Lung (tissue), 12 donors: Measurements from ENCODE around the gene NBPF3. TPM values are rescaled to one million over a fixed set of nuclear protein-coding genes. Genes with fewer than 3 reads are reported as not detected.

Experiments used
- ATAC-seq: fragments of 200-7000 bp; cut with Tn5 transposase; one replicate; pipeline ENCODE4 v1.9.1; 2020; ENCODE audit warnings: moderate number of reproducible peaks; ENCODE audit not compliant: insufficient read depth, low FRiP score
- DNase-seq, 3 donors: peaks; one replicate each; pipeline ENCODE4 v3.0.0-alpha.2; 2013 to 2017
- H3K27ac ChIP-seq, 2 donors: one replicate each; pipeline ENCODE4 v1.5.1; 2013; ENCODE audit warnings: mild to moderate bottlenecking in 2 of 2, moderate library complexity in 2 of 2, control low read depth in 1 of 2, inconsistent platforms in 1 of 2, low read depth in 1 of 2, low read length in 1 of 2
- H3K27me3 ChIP-seq, 3 donors: one replicate each; pipeline ENCODE4 v1.5.1; 2013; ENCODE audit warnings: low read length in 2 of 3; ENCODE audit not compliant: control insufficient read depth in 3 of 3, insufficient read depth in 3 of 3
- H3K36me3 ChIP-seq, 4 donors: one replicate each; pipeline ENCODE4 v1.5.1; 2013; ENCODE audit warnings: low read length in 4 of 4, mild to moderate bottlenecking in 1 of 4, moderate library complexity in 1 of 4; ENCODE audit not compliant: control insufficient read depth in 4 of 4, insufficient read depth in 4 of 4
- H3K4me1 ChIP-seq, 5 donors: one replicate each; pipeline ENCODE4 v1.5.1; 2013; ENCODE audit warnings: low read length in 5 of 5, mild to moderate bottlenecking in 2 of 5, moderate library complexity in 1 of 5; ENCODE audit not compliant: control insufficient read depth in 5 of 5, insufficient read depth in 5 of 5
- H3K4me3 ChIP-seq: one replicate; pipeline ENCODE4 v1.5.1; 2013; ENCODE audit warnings: mild to moderate bottlenecking, control low read depth, moderate library complexity
- H3K9ac ChIP-seq, 2 donors: one replicate each; pipeline ENCODE4 v1.5.1; 2013; ENCODE audit warnings: low read length in 2 of 2, control low read depth in 1 of 2; ENCODE audit not compliant: insufficient read depth in 1 of 2
- H3K9me3 ChIP-seq, 4 donors: one replicate each; pipeline ENCODE4 v1.5.1; 2013; ENCODE audit warnings: low read length in 3 of 4, mild to moderate bottlenecking in 1 of 4, moderate library complexity in 1 of 4; ENCODE audit not compliant: control insufficient read depth in 4 of 4, insufficient read depth in 3 of 4
- CTCF ChIP-seq: IDR thresholded peaks from 2 replicates; pipeline ENCODE4 v1.5.1; 2012; ENCODE audit warnings: mild to moderate bottlenecking; ENCODE audit errors: control extremely low read depth, extremely low read depth
- WGBS, 2 donors: extraction: QIAGEN DNeasy Blood & Tissue Kit; methylation state at CpG; one replicate each; pipeline ENCODE4 v1.1.7; 2013; 5-methylcytosine and 5-hydroxymethylcytosine counted together
- polyA plus RNA-seq, 2 donors: library from polyadenylated mRNA; stranded (reverse); fragments of 200-250 nt; gene quantifications; one replicate each; pipeline ENCODE4 v1.2.1, GENCODE V29; 2013
- total RNA-seq, 2 donors: library from RNA; depleted of rRNA in 1 of 2; stranded (reverse); fragments of >200 nt in 1 of 2; gene quantifications; one replicate each; pipeline ENCODE4 v1.2.1, GENCODE V29; 2014 to 2021
- donor health status: control.
- donor health status: control.
- donor health status: Bipolar disorder and iron deficiency.
- donor health status: healthy.
- donor health status: DM: yes; HTN: yes; CAD: no.

NBPF3 gene
- total and polyA plus RNA-seq, 4 donors: 1.3 to 17.6 (median 5.6) TPM

GRCh38 chr1:21520899-21521716 lies 81.2 kb downstream of the NBPF3 start:
- H3K9me3 ChIP-seq: peaks cover 0 to 3% (median 0%) of the 10 kb centered on the region in 4 donors
- H3K4me1 ChIP-seq: peaks cover 0 to 10% (median 8%) of the 10 kb centered on the region in 5 donors
- TF ChIP-seq CTCF: no peak
- 87 to 90% methylated on average over 16 of the region's 16 CpGs for WGBS, 2 donors
- no peak overlapping the region for H3K27ac ChIP-seq
- no peak overlapping the region for H3K4me3 ChIP-seq
- no peaks in the 10 kb centered on the region for H3K36me3 ChIP-seq
- H3K9ac ChIP-seq: no peak overlapping the region
- H3K27me3 ChIP-seq: no peaks in the 10 kb centered on the region
- DNase-seq (no peak), ATAC-seq (no peak)

GRCh38 chr1:21521717-21522060 lies 81.8 kb downstream of the NBPF3 start:
- Histone ChIP-seq H3K27me3 (no peaks in the 10 kb centered on the region), H3K27ac (no peak overlapping the region), H3K4me3 (no peak overlapping the region), H3K9ac (no peak overlapping the region), H3K36me3 (no peaks in the 10 kb centered on the region), H3K9me3 (peaks cover 0 to 3% (median 0%) of the 10 kb centered on the region in 4 donors), H3K4me1 (peaks cover 0 to 10% (median 8%) of the 10 kb centered on the region in 5 donors)
- no peak for ATAC-seq
- no peak for TF ChIP-seq CTCF
- WGBS, 2 donors: 98% methylated on average over 4 of the region's 4 CpGs
- DNase-seq: no peak

- H3K27ac ChIP-seq: no peak overlapping the region
- H3K27me3 ChIP-seq: no peaks in the 10 kb centered on the region
- ATAC-seq: no peak
Observed at GRCh38 chr1:21522525-21523038, 82.6 kb downstream of the NBPF3 start.

More at GRCh38 chr1:21522525-21523038, 82.6 kb downstream of the NBPF3 start:
- TF ChIP-seq CTCF: no peak
- H3K9me3 ChIP-seq: peaks cover 0 to 3% (median 0%) of the 10 kb centered on the region in 4 donors
- no peaks in the 10 kb centered on the region for H3K36me3 ChIP-seq
- no peak overlapping the region for H3K9ac ChIP-seq
- DNase-seq: no peak
- WGBS, 2 donors: 85 to 87% methylated on average over 11 of the region's 11 CpGs
- no peak overlapping the region for H3K4me3 ChIP-seq
- H3K4me1 ChIP-seq: peaks cover 0 to 10% (median 7%) of the 10 kb centered on the region in 5 donors
